Fibroblast of skin of left biceps (primary cell): ENCODE data around the gene SLC38A3.

Experiments
- DNase-seq, 2 experiments: peaks; one replicate each; pipeline ENCODE4 v3.0.0-alpha.2; 2013; ENCODE audit warnings: low read depth in 2 of 2

SLC38A3 gene

GRCh38 chr3:50192124-50192523 is 12.9 kb upstream of the SLC38A3 start:
- DNase-seq: no peak

- DNase-seq: no peak
Measured at GRCh38 chr3:50192689-50193141, 12.4 kb upstream of the SLC38A3 start.

GRCh38 chr3:50193286-50193685 is 11.8 kb upstream of the SLC38A3 start:
- no peak for DNase-seq

GRCh38 chr3:50193746-50194127 is 11.3 kb upstream of the SLC38A3 start:
- DNase-seq: no peak

GRCh38 chr3:50194128-50194902 is 10.8 kb upstream of the SLC38A3 start:
- peak in 1 of 2 experiments; percentile 18 for DNase-seq

GRCh38 chr3:50194903-50195500 is 10.1 kb upstream of the SLC38A3 start:
- no peak for DNase-seq

GRCh38 chr3:50195501-50196252 is 9.4 kb upstream of the SLC38A3 start:
- no peak for DNase-seq

- no peak for DNase-seq
Measured at GRCh38 chr3:50196253-50196801, 8.7 kb upstream of the SLC38A3 start.

GRCh38 chr3:50201573-50202315 is 3.3 kb upstream of the SLC38A3 start:
- no peak for DNase-seq

- no peak for DNase-seq
Measured at GRCh38 chr3:50202353-50203112, 2.5 kb upstream of the SLC38A3 start.

GRCh38 chr3:50203113-50203808 is 1.8 kb upstream of the SLC38A3 start:
- DNase-seq: no peak

GRCh38 chr3:50203809-50204803 is 965 bp upstream of the SLC38A3 start:
- no peak for DNase-seq

- DNase-seq: no peak
Measured at GRCh38 chr3:50205413-50206276, 574 bp downstream of the SLC38A3 start.

- no peak for DNase-seq
Measured at GRCh38 chr3:50207359-50208042, 2.4 kb downstream of the SLC38A3 start.

- no peak for DNase-seq
Measured at GRCh38 chr3:50208677-50209344, 3.7 kb downstream of the SLC38A3 start.

GRCh38 chr3:50210176-50210509 is 5.1 kb downstream of the SLC38A3 start:
- no peak for DNase-seq
